ENCODE results near the gene RHEBL1. TPM values are rescaled to one million over a fixed set of nuclear protein-coding genes. Genes with fewer than 3 reads are reported as not detected.

The RHEBL1 gene
- total and polyA plus RNA-seq, 10 donors: 2.0 to 6.7 (median 3.1) TPM

DNA sequence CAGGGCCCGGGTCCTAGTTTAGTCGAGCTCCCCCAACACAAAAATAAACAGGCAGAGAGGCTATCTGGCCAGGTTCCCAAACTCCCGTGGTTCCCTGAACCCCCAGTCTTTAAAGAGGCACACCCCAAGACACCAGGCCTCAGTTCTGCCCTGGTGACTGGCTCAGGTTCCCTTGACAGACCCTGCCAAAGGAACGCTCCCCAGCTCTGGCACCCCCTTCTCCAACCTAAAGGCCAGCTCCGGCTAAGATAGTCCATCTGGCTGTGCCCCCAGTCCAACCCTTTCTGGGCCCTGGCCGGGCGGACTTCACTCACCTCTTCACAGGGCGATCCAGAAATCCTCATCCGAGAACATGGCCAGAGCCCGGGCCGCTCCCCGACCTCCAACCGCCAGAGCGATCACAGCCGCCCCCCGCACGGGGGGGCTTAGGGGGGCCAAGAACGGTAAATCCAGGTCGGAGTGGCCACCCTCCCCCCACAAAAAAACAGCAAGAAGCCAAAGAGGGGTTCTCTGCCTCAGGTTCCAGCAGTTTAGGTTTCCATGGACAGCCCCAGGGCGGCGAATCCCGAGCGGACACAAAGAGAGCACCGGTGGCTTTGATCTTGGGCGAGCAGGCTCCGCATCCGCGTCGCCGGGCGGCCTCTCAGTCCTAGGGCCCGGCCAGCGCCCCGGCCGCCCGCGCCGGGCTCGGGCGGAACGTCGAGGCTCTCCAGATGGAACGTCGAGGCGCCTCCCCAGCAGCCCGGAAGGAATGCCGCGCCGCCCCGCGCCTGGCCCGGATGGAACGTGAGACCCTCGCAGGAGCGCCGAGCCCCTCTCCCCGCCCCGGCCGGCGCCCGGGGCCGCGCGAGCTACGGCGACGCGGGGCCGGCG, 10.2 kb downstream of the RHEBL1 start:
- TF ChIP-seq POLR2A (IDR thresholded peaks at IDR 0.05) (no peak), POLR2AphosphoS5 (IDR thresholded peaks at IDR 0.05) (peak in 1 of 3 donors; percentile 9)
- TF ChIP-seq, protein P1, sequence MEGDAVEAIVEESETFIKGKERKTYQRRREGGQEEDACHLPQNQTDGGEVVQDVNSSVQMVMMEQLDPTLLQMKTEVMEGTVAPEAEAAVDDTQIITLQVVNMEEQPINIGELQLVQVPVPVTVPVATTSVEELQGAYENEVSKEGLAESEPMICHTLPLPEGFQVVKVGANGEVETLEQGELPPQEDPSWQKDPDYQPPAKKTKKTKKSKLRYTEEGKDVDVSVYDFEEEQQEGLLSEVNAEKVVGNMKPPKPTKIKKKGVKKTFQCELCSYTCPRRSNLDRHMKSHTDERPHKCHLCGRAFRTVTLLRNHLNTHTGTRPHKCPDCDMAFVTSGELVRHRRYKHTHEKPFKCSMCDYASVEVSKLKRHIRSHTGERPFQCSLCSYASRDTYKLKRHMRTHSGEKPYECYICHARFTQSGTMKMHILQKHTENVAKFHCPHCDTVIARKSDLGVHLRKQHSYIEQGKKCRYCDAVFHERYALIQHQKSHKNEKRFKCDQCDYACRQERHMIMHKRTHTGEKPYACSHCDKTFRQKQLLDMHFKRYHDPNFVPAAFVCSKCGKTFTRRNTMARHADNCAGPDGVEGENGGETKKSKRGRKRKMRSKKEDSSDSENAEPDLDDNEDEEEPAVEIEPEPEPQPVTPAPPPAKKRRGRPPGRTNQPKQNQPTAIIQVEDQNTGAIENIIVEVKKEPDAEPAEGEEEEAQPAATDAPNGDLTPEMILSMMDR (IDR thresholded peaks at IDR 0.05 in 8 of 11, conservative IDR thresholded peaks at IDR 0.05 in 3 of 11): no peak
- 0 to 1% (median 0%) methylated on average over 24 to 70 of the region's 70 CpGs for WGBS, 5 donors
- Histone ChIP-seq H3K27me3 (replicated peaks in 1 of 7) (no peaks in the 10 kb centered on the region), H3K27ac (peak overlapping the region; percentile 92 to 100 (median 97)), H3K4me3 (peak overlapping the region; percentile 83 to 97 (median 93)), H3K36me3 (peaks cover 3 to 8% (median 7%) of the 10 kb centered on the region in 6 donors), H3K4me1 (peaks cover 39 to 80% (median 64%) of the 10 kb centered on the region in 6 donors), H3K9me3 (no peaks in the 10 kb centered on the region)
- intact Hi-C loops (cut with DNase I; ENCODE audit: low total_unique reads): loop anchor here (10.0 kb wide), 1 partner anchor 65 kb away; no protein-coding TSS in a partner anchor
- peak; percentile 88 for DNase-seq

- TF ChIP-seq, protein P1 (IDR thresholded peaks at IDR 0.05 in 8 of 11, conservative IDR thresholded peaks at IDR 0.05 in 3 of 11): no peak
- TF ChIP-seq POLR2A (IDR thresholded peaks at IDR 0.05) (no peak), POLR2AphosphoS5 (IDR thresholded peaks at IDR 0.05) (no peak)
- no peaks in the 10 kb centered on the region for H3K9me3 ChIP-seq
- peak overlapping the region; percentile 6 to 99 (median 97) for H3K27ac ChIP-seq
- no peak for DNase-seq
- peaks cover 4 to 14% (median 13%) of the 10 kb centered on the region in 6 donors for H3K36me3 ChIP-seq
- H3K27me3 ChIP-seq (replicated peaks in 1 of 7): no peaks in the 10 kb centered on the region
- intact Hi-C loops (cut with DNase I; ENCODE audit: low total_unique reads): no loop called here
- H3K4me1 ChIP-seq: peaks cover 39 to 82% (median 64%) of the 10 kb centered on the region in 6 donors
- H3K4me3 ChIP-seq: peak overlapping the region; percentile 83 to 97 (median 93)
- WGBS, 5 donors: 0 to 6% (median 5%) methylated on average over 1 of the region's 1 CpG
These were observed 10.8 kb downstream of the RHEBL1 start for GRCh38 chr12:49059045-49059298.

GRCh38 chr12:49058366-49059044, 11.3 kb downstream of the RHEBL1 start:
- H3K9me3 ChIP-seq: no peaks in the 10 kb centered on the region
- peak overlapping the region; percentile 83 to 97 (median 93) for H3K4me3 ChIP-seq
- H3K27ac ChIP-seq: peak overlapping the region; percentile 6 to 99 (median 97)
- intact Hi-C loops (cut with DNase I; ENCODE audit: low total_unique reads): no loop called here
- no peak for DNase-seq
- TF ChIP-seq POLR2AphosphoS5 (IDR thresholded peaks at IDR 0.05): no peak
- TF ChIP-seq, protein P1 (IDR thresholded peaks at IDR 0.05 in 8 of 11, conservative IDR thresholded peaks at IDR 0.05 in 3 of 11): no peak
- no peak for TF ChIP-seq POLR2A (IDR thresholded peaks at IDR 0.05)
- H3K27me3 ChIP-seq (replicated peaks in 1 of 7): no peaks in the 10 kb centered on the region
- peaks cover 4 to 18% (median 17%) of the 10 kb centered on the region in 6 donors for H3K36me3 ChIP-seq
- H3K4me1 ChIP-seq: peaks cover 39 to 82% (median 63%) of the 10 kb centered on the region in 6 donors
- WGBS, 5 donors: 1 to 7% (median 3%) methylated on average over 4 to 5 of the region's 5 CpGs

DNA sequence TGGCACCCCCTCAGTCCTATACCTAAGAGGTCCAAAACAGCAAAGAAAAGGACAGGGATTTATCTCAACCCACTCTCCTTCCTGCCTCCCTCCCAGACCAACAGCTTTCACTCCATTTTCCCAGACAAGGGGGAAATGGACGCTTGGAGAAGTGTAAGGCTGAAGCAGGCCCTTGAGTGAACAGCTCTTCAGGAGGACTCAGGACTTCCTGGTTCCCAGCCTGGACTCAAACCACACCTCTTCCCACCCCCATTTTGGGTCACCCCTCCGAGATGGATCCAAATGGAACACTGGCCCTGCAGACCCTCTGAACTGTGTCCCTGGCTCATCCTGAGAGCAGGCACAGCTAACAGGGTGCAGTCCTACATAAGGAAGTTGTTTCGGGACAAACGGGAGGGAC, 11.9 kb downstream of the RHEBL1 start:
- H3K4me1 ChIP-seq: peaks cover 39 to 85% (median 63%) of the 10 kb centered on the region in 6 donors
- H3K27me3 ChIP-seq (replicated peaks in 1 of 7): no peaks in the 10 kb centered on the region
- peak overlapping the region; percentile 83 to 97 (median 93) for H3K4me3 ChIP-seq
- TF ChIP-seq, protein P1 (IDR thresholded peaks at IDR 0.05 in 8 of 11, conservative IDR thresholded peaks at IDR 0.05 in 3 of 11): no peak
- no peaks in the 10 kb centered on the region for H3K9me3 ChIP-seq
- H3K36me3 ChIP-seq: peaks cover 4 to 25% (median 23%) of the 10 kb centered on the region in 6 donors
- no peak for DNase-seq
- H3K27ac ChIP-seq: peak overlapping the region in 7 of 8 donors; percentile 92 to 99 (median 97)
- intact Hi-C loops (cut with DNase I; ENCODE audit: low total_unique reads): no loop called here
- 0 to 9% (median 4%) methylated on average over 4 of the region's 4 CpGs for WGBS, 5 donors
